ENCODE data around the gene SAA4. TPM values are rescaled to one million over a fixed set of nuclear protein-coding genes. Genes with fewer than 3 reads are reported as not detected.

Gene SAA4
- total RNA-seq (not detected), polyA plus RNA-seq (1 to 10 TPM in 1 of 3 donors, not detected in 2; 1.6 TPM)
- long read RNA-seq, donor 1, result 0 reads
- long read RNA-seq, donor 2, result 0 reads
- long read RNA-seq, donor 3, result 0 reads
- long read RNA-seq, donor 4, result 0 reads
- long read RNA-seq, donor 5, result 0 reads
- long read RNA-seq, donor 6, result 0 reads
- long read RNA-seq, donor 7, result 0 reads
- long read RNA-seq, donor 8, result 0 reads
- long read RNA-seq, donor 9, result 0 reads
- long read RNA-seq, donor 10, result 0 reads

DNA sequence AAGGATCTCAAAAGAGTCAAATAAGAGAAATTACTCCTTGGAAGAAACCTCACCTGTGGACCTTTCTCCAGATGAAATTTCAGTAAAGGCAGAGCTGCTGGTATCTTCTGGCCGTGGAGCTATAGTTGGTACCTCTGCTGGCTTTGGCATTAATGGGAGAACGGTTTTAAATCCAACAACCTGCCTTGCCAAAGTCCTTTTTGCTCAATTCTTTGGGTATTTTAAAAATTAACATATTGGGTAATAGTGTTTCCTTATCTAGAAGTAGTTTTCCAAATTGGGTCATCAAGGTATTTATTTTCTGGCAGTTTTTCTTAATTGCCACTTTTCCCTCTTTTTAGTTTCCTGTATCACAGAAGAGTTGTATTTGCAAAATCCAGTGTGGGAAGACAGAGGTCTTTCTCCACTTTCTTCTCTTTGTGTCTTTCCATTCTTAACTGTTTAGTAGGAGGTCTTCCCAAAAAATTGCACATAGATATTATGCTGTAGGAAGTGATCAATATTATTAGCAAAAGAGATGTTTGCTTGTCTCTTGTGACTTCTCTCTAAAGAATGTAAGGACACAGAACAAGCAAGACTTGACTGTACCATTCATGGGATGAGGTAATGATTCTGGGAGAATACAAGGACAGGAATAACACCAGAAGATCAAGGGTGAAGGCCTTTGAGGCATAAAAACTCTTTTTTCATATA is at the start of gene SAA4:
Gene SAA4 (minus strand): TSS at position 139 of the 693 bp plus-strand sequence. CDS start 876 bp downstream, outside the sequence.
- Histone ChIP-seq H3K36me3 (no peaks in the 10 kb centered on the region), H3K9me3 (no peaks in the 10 kb centered on the region), H3K27ac (no peak within 1 kb of the TSS), H3K27me3 (peaks cover 0 to 9% (median 0%) of the 10 kb centered on the region in 3 donors), H3K4me1 (no peaks in the 10 kb centered on the region), H3K4me3 (no peak within 1 kb of the TSS)
- no peak for DNase-seq
- TF ChIP-seq EP300 (IDR thresholded peaks at IDR 0.05) (no peak), CTCF (IDR thresholded peaks at IDR 0.05) (no peak), POLR2AphosphoS5 (IDR thresholded peaks at IDR 0.05) (no peak), POLR2A (IDR thresholded peaks at IDR 0.05) (no peak)
- 60 to 81% (median 74%) methylated on average over 2 of the region's 2 CpGs for WGBS, 5 donors
- intact Hi-C loops (cut with DNase I; ENCODE audit: low total_unique reads), result no loop called here

GRCh38 chr11:18285841-18286240 is 49.2 kb upstream of the SAA4 start:
- intact Hi-C loops (cut with DNase I; ENCODE audit: low total_unique reads), result no loop called here
- no peak for DNase-seq
- Histone ChIP-seq H3K27me3 (no peaks in the 10 kb centered on the region), H3K4me3 (no peak overlapping the region), H3K4me1 (no peaks in the 10 kb centered on the region), H3K27ac (no peak overlapping the region), H3K36me3 (peaks cover 51 to 99% (median 95%) of the 10 kb centered on the region in 4 donors), H3K9me3 (no peaks in the 10 kb centered on the region)
- 95 to 100% (median 100%) methylated on average over 1 of the region's 1 CpG for WGBS, 5 donors
- TF ChIP-seq POLR2AphosphoS5 (IDR thresholded peaks at IDR 0.05) (no peak), EP300 (IDR thresholded peaks at IDR 0.05) (no peak), CTCF (IDR thresholded peaks at IDR 0.05) (no peak), POLR2A (IDR thresholded peaks at IDR 0.05) (no peak)

GRCh38 chr11:18282626-18283025 is 46.0 kb upstream of the SAA4 start:
- WGBS, 5 donors, result 91 to 96% (median 95%) methylated on average over 2 of the region's 2 CpGs
- Histone ChIP-seq H3K27ac (no peak overlapping the region), H3K9me3 (no peaks in the 10 kb centered on the region), H3K4me3 (no peak overlapping the region), H3K4me1 (no peaks in the 10 kb centered on the region), H3K27me3 (no peaks in the 10 kb centered on the region), H3K36me3 (peaks cover 37 to 97% (median 90%) of the 10 kb centered on the region in 4 donors)
- no peak for DNase-seq
- intact Hi-C loops (cut with DNase I; ENCODE audit: low total_unique reads), result no loop called here
- no peak for TF ChIP-seq POLR2A (IDR thresholded peaks at IDR 0.05)
- no peak for TF ChIP-seq EP300 (IDR thresholded peaks at IDR 0.05)
- TF ChIP-seq POLR2AphosphoS5 (IDR thresholded peaks at IDR 0.05), result no peak

GRCh38 chr11:18280438-18281045 is 43.9 kb upstream of the SAA4 start:
- H3K27ac ChIP-seq, result no peak overlapping the region
- WGBS, 5 donors, result 78 to 87% (median 80%) methylated on average over 4 of the region's 4 CpGs
- TF ChIP-seq CTCF (IDR thresholded peaks at IDR 0.05), result no peak
- TF ChIP-seq POLR2AphosphoS5 (IDR thresholded peaks at IDR 0.05), result no peak
- no peak for TF ChIP-seq EP300 (IDR thresholded peaks at IDR 0.05)
- TF ChIP-seq POLR2A (IDR thresholded peaks at IDR 0.05), result no peak
- DNase-seq, result no peak
- intact Hi-C loops (cut with DNase I; ENCODE audit: low total_unique reads), result no loop called here
- H3K36me3 ChIP-seq, result peaks cover 25 to 82% (median 73%) of the 10 kb centered on the region in 4 donors
- H3K4me1 ChIP-seq, result no peaks in the 10 kb centered on the region
- no peak overlapping the region for H3K4me3 ChIP-seq
- no peaks in the 10 kb centered on the region for H3K9me3 ChIP-seq
- no peaks in the 10 kb centered on the region for H3K27me3 ChIP-seq
